Esophagus muscularis mucosa (tissue), 4 donors: ENCODE measurements around the gene SLIT1.

Experiments used
- CTCF ChIP-seq, 3 experiments: fragments of 200-600 bp in 2 of 3; fragments of 450-650 bp in 1 of 3; sonication (generic) in 2 of 3; IDR thresholded peaks; one replicate each; pipeline ENCODE4 v1.5.1; 2017 to 2019; ENCODE audit warnings: antibody characterized with exemption in 3 of 3, mild to moderate bottlenecking in 2 of 3, moderate library complexity in 1 of 3
- EP300 ChIP-seq: sonication (generic); formaldehyde crosslinking; IDR thresholded peaks from one replicate; pipeline ENCODE4 v1.6.1; 2017; ENCODE audit warnings: antibody characterized with exemption
- POLR2A ChIP-seq: fragments of 450-650 bp; IDR thresholded peaks from one replicate; pipeline ENCODE4 v1.6.1; 2017; ENCODE audit warnings: antibody characterized with exemption, moderate library complexity, mild to moderate bottlenecking, low read depth

DNA sequence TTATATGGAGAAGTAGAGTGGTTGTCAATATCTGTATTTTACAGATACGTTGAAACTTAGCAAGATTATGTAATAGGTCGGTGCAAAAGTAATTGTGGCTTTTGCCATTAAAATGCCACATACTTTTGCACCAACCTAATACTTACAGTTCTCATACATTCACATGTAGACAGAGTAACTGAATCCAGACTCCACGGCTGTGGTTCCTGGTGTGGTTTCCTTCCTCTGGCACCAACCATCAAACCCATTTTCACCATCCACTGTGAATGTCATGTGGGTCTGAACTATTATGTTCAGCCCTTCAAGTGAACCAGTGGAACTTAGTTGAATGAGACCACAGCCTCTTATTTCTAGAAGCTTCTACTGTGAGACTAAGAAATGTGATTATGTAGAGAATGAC is 31.5 kb upstream of the SLIT1 start:
- no peak for TF ChIP-seq POLR2A
- TF ChIP-seq CTCF (IDR thresholded peaks at IDR 0.05): no peak
- TF ChIP-seq EP300: no peak
